ENCODE data around the gene HECW1. TPM values are rescaled to one million over a fixed set of nuclear protein-coding genes. Genes with fewer than 3 reads are reported as not detected.

Gene HECW1
- total and polyA plus RNA-seq, 10 of the 15 experiments (the other 5 are each of a cell fraction or from before 2014, with no cell fraction given) = under 0.01 to 0.31 (median 0.04) TPM; not detected in 3

- Histone ChIP-seq H3K9me3 (replicated peaks; ENCODE audit: control insufficient read depth, insufficient read depth, low read length) (no peaks in the 10 kb centered on the region), H3K36me3 (ENCODE audit: control insufficient read depth in 2 of 2, insufficient read depth in 2 of 2, low read length in 1 of 2) (no peaks in the 10 kb centered on the region), H3K4me3 (no peak overlapping the region), H3K4me1 (ENCODE audit: control insufficient read depth, insufficient read depth, low read length) (peaks cover 10% of the 10 kb centered on the region), H3K9ac (ENCODE audit: control insufficient read depth, insufficient read depth, low read length) (no peak overlapping the region), H3K4me2 (ENCODE audit: control insufficient read depth, insufficient read depth) (no peak overlapping the region), H2AFZ (ENCODE audit: control insufficient read depth, low read depth, low read length) (peak overlapping the region; percentile 31; the same call in 1 of the 2 replicates), H4K20me1 (ENCODE audit: control insufficient read depth, insufficient read depth) (no peaks in the 10 kb centered on the region), H3K27ac (ENCODE audit: control insufficient read depth, insufficient read depth) (no peak overlapping the region), H3K79me2 (ENCODE audit: control insufficient read depth, insufficient read depth, low read length) (no peaks in the 10 kb centered on the region), H3K27me3 (replicated peaks in 1 of 2; ENCODE audit: control insufficient read depth in 2 of 2, insufficient read depth in 2 of 2, low read length in 1 of 2) (no peaks in the 10 kb centered on the region; a peak in 1 of 4 replicates)
- CTCF ChIA-PET = interaction anchor here (1.2 to 2.1 kb wide), 4 partner anchors 9 to 378 kb away, joined by 3 to 7 read pairs (median 6); partner anchors contain the start of gene STK17A
- in situ Hi-C loops (cut with MboI) (no loop called here), intact Hi-C loops (cut with micrococcal nuclease; ENCODE audit: unreplicated experiment) (no loop called here)
- no TSS peak for BruUV-seq (replicated peaks)
- SMC1A ChIA-PET (ENCODE audit: uncharacterized antibody, unreplicated experiment) = interaction anchor here (1.0 to 1.3 kb wide), 2 partner anchors 21 to 122 kb away, joined by 3 to 4 read pairs; partner anchors contain the start of gene STK17A
- DNase-seq (ENCODE audit: low read depth, low spot score) (no peak), FAIRE-seq (no peak), ATAC-seq (peak; percentile 55)
- RAD21 ChIA-PET (ENCODE audit: unreplicated experiment) = interaction anchor here (0.6 to 1.4 kb wide), 7 partner anchors 21 to 378 kb away, joined by 3 to 4 read pairs (median 3); partner anchors contain the start of gene STK17A
- POLR2A ChIA-PET = no interaction called here
- 29% methylated on average over 8 of the region's 8 CpGs for WGBS (ENCODE audit: insufficient coverage, insufficient replicate concordance, low lambda C conversion rate, missing lambda C conversion rate)
- TF ChIP-seq RUNX3 (IDR thresholded peaks at IDR 0.05; ENCODE audit: low read length) (peak; percentile 49), NR2C2 (IDR thresholded peaks at IDR 0.05; ENCODE audit: borderline replicate concordance, control insufficient read depth, insufficient read length, low read depth) (no peak)
Observed at GRCh38 chr7:43460733-43461348, 348.4 kb downstream of the HECW1 start.

DNA sequence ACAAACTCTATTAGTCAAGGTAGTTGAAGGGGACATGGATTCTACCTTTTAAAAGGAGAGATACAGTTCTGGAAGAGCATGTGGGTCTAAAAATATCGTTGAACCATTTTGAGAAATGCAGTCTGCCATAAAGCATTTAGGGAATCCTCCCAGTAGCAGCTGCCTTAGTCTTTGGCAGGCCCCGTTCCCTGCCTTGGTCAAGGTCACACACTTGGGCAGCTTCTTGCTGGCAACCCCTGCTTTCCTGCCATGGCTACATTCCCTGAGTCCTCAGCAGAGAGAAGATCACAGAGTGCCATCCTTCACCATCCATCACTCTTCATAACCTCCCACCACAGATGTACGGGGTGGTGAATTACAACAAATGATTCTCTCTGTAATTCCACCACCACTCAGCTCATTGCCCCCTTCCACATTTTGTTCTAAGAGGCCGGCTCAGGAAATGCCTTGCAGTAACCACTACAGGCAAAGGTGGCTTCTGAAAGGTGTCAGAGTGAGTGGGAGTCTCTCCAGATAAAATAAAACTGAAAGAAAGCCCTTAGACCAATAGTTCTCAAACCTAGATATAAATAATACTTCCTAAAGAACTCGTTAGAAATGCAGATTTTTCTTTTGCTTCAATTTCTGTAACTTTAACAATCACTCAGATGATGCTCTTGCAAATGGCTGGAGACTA is 349.0 kb downstream of the HECW1 start:
- in situ Hi-C loops (cut with MboI) (no loop called here), intact Hi-C loops (cut with micrococcal nuclease; ENCODE audit: unreplicated experiment) (no loop called here)
- TF ChIP-seq RUNX3 (IDR thresholded peaks at IDR 0.05; ENCODE audit: low read length) = peak; percentile 6; the same call in 1 of the 2 replicates
- TF ChIP-seq TBL1XR1 (IDR thresholded peaks at IDR 0.05; ENCODE audit: low read depth, low read length) = no peak
- TF ChIP-seq, protein P1, sequence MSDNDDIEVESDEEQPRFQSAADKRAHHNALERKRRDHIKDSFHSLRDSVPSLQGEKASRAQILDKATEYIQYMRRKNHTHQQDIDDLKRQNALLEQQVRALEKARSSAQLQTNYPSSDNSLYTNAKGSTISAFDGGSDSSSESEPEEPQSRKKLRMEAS (IDR thresholded peaks at IDR 0.05; ENCODE audit: low read depth, low read length) = no peak
- TF ChIP-seq, protein P2, sequence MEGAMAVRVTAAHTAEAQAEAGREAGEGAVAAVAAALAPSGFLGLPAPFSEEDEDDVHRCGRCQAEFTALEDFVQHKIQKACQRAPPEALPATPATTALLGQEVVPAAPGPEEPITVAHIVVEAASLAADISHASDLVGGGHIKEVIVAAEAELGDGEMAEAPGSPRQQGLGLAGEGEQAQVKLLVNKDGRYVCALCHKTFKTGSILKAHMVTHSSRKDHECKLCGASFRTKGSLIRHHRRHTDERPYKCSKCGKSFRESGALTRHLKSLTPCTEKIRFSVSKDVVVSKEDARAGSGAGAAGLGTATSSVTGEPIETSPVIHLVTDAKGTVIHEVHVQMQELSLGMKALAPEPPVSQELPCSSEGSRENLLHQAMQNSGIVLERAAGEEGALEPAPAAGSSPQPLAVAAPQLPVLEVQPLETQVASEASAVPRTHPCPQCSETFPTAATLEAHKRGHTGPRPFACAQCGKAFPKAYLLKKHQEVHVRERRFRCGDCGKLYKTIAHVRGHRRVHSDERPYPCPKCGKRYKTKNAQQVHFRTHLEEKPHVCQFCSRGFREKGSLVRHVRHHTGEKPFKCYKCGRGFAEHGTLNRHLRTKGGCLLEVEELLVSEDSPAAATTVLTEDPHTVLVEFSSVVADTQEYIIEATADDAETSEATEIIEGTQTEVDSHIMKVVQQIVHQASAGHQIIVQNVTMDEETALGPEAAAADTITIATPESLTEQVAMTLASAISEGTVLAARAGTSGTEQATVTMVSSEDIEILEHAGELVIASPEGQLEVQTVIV (IDR thresholded peaks at IDR 0.05; ENCODE audit: borderline replicate concordance, partially characterized antibody) = no peak
- no peak for TF ChIP-seq E2F8 (IDR thresholded peaks at IDR 0.05; ENCODE audit: low read depth, partially characterized antibody)
- no peak for TF ChIP-seq WRNIP1 (IDR thresholded peaks at IDR 0.05; ENCODE audit: borderline replicate concordance, low read depth, low read length)
- TF ChIP-seq POLR2AphosphoS5 (IDR thresholded peaks at IDR 0.05; ENCODE audit: low read length) = no peak

More for the DNA sequence above, 349.0 kb downstream of the HECW1 start:
- ChIA-PET RAD21 (ENCODE audit: unreplicated experiment) (interaction anchor here (0.6 to 1.4 kb wide), 6 partner anchors 22 to 378 kb away, joined by 3 to 4 read pairs (median 3); no protein-coding TSS in a partner anchor), SMC1A (ENCODE audit: uncharacterized antibody, unreplicated experiment) (interaction anchor here (0.9 to 1.3 kb wide), 2 partner anchors 21 to 233 kb away, joined by 4 read pairs; no protein-coding TSS in a partner anchor), POLR2A (interaction anchor here (0.7 kb wide), 1 partner anchor 51 kb away, joined by 3 read pairs; no protein-coding TSS in a partner anchor), CTCF (interaction anchor here (1.2 to 2.1 kb wide), 3 partner anchors 9 to 377 kb away, joined by 3 to 7 read pairs (median 6); no protein-coding TSS in a partner anchor)
- Histone ChIP-seq H4K20me1 (ENCODE audit: control insufficient read depth, insufficient read depth) (no peaks in the 10 kb centered on the region), H3K4me2 (ENCODE audit: control insufficient read depth, insufficient read depth) (no peak overlapping the region; the same call in 1 of the 2 replicates), H3K4me3 (no peak overlapping the region), H3K4me1 (ENCODE audit: control insufficient read depth, insufficient read depth, low read length) (peaks cover 10% of the 10 kb centered on the region), H2AFZ (ENCODE audit: control insufficient read depth, low read depth, low read length) (peak overlapping the region; percentile 57), H3K27ac (ENCODE audit: control insufficient read depth, insufficient read depth) (no peak overlapping the region), H3K9me3 (replicated peaks; ENCODE audit: control insufficient read depth, insufficient read depth, low read length) (no peaks in the 10 kb centered on the region), H3K9ac (ENCODE audit: control insufficient read depth, insufficient read depth, low read length) (no peak overlapping the region), H3K79me2 (ENCODE audit: control insufficient read depth, insufficient read depth, low read length) (no peaks in the 10 kb centered on the region), H3K27me3 (replicated peaks in 1 of 2; ENCODE audit: control insufficient read depth in 2 of 2, insufficient read depth in 2 of 2, low read length in 1 of 2) (no peaks in the 10 kb centered on the region; a peak in 1 of 4 replicates), H3K36me3 (ENCODE audit: control insufficient read depth in 2 of 2, insufficient read depth in 2 of 2, low read length in 1 of 2) (no peaks in the 10 kb centered on the region)
- no TSS peak for BruUV-seq (replicated peaks)
- ATAC-seq (peak; percentile 60), DNase-seq (ENCODE audit: low read depth, low spot score) (no peak), FAIRE-seq (no peak)
- 8% methylated on average over 5 of the region's 5 CpGs for WGBS (ENCODE audit: insufficient coverage, insufficient replicate concordance, low lambda C conversion rate, missing lambda C conversion rate)

Data from GM12878 (cell line).